ENCODE measurements around the gene SORBS2. TPM values are rescaled to one million over a fixed set of nuclear protein-coding genes. Genes with fewer than 3 reads are reported as not detected.

The SORBS2 gene
- total RNA-seq, 1 donor from 2014 or later, result 20.0 TPM

DNA sequence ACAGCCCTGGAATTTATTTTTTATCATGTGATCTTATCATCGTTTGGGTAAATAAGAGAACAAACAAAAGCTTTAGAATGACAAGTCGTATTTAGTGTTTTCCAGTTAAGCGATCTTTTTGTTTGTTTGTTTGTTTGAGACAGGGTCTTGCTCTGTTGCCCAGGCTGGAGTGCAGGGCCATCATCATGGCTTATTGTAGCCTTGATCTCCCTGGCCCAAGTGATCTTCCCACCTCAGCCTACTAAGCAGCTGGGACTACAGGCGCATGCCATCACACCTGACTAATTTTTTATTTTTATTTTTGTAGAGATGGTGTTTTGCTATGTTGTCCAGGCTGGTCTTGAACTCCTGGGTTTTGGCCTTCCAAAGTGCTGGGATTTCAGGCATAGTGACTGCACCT lies 219.6 kb downstream of the SORBS2 start:
- peaks cover 22% of the 10 kb centered on the region for H3K4me1 Mint-ChIP-seq (ENCODE audit: unreplicated experiment)
- TF ChIP-seq, protein P1, sequence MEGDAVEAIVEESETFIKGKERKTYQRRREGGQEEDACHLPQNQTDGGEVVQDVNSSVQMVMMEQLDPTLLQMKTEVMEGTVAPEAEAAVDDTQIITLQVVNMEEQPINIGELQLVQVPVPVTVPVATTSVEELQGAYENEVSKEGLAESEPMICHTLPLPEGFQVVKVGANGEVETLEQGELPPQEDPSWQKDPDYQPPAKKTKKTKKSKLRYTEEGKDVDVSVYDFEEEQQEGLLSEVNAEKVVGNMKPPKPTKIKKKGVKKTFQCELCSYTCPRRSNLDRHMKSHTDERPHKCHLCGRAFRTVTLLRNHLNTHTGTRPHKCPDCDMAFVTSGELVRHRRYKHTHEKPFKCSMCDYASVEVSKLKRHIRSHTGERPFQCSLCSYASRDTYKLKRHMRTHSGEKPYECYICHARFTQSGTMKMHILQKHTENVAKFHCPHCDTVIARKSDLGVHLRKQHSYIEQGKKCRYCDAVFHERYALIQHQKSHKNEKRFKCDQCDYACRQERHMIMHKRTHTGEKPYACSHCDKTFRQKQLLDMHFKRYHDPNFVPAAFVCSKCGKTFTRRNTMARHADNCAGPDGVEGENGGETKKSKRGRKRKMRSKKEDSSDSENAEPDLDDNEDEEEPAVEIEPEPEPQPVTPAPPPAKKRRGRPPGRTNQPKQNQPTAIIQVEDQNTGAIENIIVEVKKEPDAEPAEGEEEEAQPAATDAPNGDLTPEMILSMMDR (IDR thresholded peaks at IDR 0.05; ENCODE audit: unreplicated experiment), result no peak
- no peaks in the 10 kb centered on the region for H3K9me3 Mint-ChIP-seq (ENCODE audit: unreplicated experiment)
- no peak overlapping the region for H3K4me3 Mint-ChIP-seq (ENCODE audit: unreplicated experiment)
- no peak for DNase-seq (ENCODE audit: low spot score)
- no peaks in the 10 kb centered on the region for H3K36me3 Mint-ChIP-seq (ENCODE audit: low read depth, unreplicated experiment)
- H3K27me3 Mint-ChIP-seq (ENCODE audit: unreplicated experiment), result no peaks in the 10 kb centered on the region
- no peak overlapping the region for H3K27ac Mint-ChIP-seq (ENCODE audit: unreplicated experiment)

DNA sequence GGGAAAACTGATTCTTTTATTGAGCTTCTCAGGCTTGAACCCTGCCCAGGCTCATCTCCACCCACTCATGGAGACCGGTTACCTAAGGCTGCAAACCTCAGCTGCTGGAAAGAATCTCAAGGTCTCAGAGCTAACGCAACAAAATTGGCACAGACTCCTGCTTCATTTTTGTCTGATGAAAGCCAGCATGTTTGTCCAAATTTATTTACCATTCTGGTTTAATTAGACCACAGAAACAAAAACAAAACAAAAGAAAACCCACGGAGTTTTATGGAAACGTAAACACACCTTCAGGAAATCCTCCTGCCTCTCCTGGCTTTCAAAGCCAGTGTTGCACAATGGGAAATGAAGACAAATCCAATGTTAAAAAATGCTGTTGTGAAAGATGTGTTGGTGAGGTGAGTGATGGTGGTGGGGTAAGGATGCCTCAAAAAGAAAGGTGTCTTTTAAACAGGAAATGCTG lies 220.3 kb downstream of the SORBS2 start:
- no peaks in the 10 kb centered on the region for H3K27me3 Mint-ChIP-seq (ENCODE audit: unreplicated experiment)
- no peak for DNase-seq (ENCODE audit: low spot score)
- no peaks in the 10 kb centered on the region for H3K9me3 Mint-ChIP-seq (ENCODE audit: unreplicated experiment)
- TF ChIP-seq, protein P1 (IDR thresholded peaks at IDR 0.05; ENCODE audit: unreplicated experiment), result no peak
- H3K36me3 Mint-ChIP-seq (ENCODE audit: low read depth, unreplicated experiment), result no peaks in the 10 kb centered on the region
- peaks cover 29% of the 10 kb centered on the region for H3K4me1 Mint-ChIP-seq (ENCODE audit: unreplicated experiment)
- no peak overlapping the region for H3K4me3 Mint-ChIP-seq (ENCODE audit: unreplicated experiment)
- H3K27ac Mint-ChIP-seq (ENCODE audit: unreplicated experiment), result peak overlapping the region; percentile 68

DNA sequence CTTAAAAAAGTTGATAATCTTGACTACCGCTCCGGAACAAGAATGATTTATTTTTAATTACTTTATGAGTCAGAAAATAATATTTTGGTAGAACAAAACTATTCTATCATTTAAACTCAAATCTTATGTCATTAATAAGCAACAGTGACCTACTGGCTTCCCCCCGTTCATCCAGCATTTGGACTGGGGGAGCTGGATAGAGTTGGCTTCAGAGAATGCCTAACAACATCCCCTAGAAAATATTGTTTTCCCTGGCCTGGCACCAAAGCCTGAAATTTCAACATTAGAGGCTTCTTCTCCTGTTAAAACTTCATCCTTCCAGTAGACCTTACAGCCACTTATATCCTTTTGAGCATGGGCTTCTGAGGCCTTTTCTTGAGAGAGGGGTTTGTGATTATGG lies 221.0 kb downstream of the SORBS2 start:
- Mint-ChIP-seq H3K4me3 (ENCODE audit: unreplicated experiment) (no peak overlapping the region), H3K36me3 (ENCODE audit: low read depth, unreplicated experiment) (no peaks in the 10 kb centered on the region), H3K9me3 (ENCODE audit: unreplicated experiment) (no peaks in the 10 kb centered on the region), H3K27me3 (ENCODE audit: unreplicated experiment) (no peaks in the 10 kb centered on the region), H3K4me1 (ENCODE audit: unreplicated experiment) (peaks cover 30% of the 10 kb centered on the region), H3K27ac (ENCODE audit: unreplicated experiment) (no peak overlapping the region)
- TF ChIP-seq, protein P1 (IDR thresholded peaks at IDR 0.05; ENCODE audit: unreplicated experiment), result no peak
- no peak for DNase-seq (ENCODE audit: low spot score)

DNA sequence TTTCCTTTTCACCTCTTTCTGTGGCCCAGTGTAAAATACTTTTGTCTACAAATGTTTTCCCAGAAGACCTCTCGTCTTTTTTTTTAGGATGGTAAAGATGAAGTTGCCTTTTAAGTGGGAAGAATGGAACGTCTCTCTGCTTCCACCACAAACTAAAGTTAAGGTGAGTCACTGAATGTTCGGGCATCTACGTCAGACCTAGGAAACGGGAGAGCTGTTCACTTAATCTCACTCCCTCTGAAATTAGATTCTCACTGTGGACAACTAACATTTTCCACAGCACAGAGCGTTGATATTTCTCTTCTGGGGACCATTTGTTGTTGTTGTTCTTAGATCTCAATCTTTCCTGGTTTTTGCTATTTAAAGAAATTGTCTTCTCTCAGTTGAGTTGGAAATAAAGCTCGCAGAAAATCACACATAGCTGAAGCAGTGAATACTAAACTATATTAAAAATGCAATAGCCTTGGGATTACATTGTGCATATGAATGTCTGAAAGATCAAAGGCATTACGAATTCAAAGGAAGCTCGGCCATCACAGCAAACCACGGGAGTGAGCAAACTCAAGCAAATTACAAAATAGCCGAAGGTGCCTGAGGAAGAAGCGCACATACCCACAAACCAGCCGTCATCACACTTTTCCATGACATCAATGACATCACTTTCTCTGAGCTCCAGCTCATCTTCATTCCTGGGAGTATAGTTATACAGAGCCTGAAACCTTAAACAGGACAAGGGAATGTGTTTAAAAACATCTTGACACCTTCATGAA lies 222.7 kb downstream of the SORBS2 start:
- no peaks in the 10 kb centered on the region for H3K9me3 Mint-ChIP-seq (ENCODE audit: unreplicated experiment)
- H3K27me3 Mint-ChIP-seq (ENCODE audit: unreplicated experiment), result no peaks in the 10 kb centered on the region
- DNase-seq (ENCODE audit: low spot score), result no peak
- TF ChIP-seq, protein P1 (IDR thresholded peaks at IDR 0.05; ENCODE audit: unreplicated experiment), result no peak
- H3K4me3 Mint-ChIP-seq (ENCODE audit: unreplicated experiment), result no peak overlapping the region
- no peak overlapping the region for H3K27ac Mint-ChIP-seq (ENCODE audit: unreplicated experiment)
- no peaks in the 10 kb centered on the region for H3K36me3 Mint-ChIP-seq (ENCODE audit: low read depth, unreplicated experiment)
- peaks cover 30% of the 10 kb centered on the region for H3K4me1 Mint-ChIP-seq (ENCODE audit: unreplicated experiment)

DNA sequence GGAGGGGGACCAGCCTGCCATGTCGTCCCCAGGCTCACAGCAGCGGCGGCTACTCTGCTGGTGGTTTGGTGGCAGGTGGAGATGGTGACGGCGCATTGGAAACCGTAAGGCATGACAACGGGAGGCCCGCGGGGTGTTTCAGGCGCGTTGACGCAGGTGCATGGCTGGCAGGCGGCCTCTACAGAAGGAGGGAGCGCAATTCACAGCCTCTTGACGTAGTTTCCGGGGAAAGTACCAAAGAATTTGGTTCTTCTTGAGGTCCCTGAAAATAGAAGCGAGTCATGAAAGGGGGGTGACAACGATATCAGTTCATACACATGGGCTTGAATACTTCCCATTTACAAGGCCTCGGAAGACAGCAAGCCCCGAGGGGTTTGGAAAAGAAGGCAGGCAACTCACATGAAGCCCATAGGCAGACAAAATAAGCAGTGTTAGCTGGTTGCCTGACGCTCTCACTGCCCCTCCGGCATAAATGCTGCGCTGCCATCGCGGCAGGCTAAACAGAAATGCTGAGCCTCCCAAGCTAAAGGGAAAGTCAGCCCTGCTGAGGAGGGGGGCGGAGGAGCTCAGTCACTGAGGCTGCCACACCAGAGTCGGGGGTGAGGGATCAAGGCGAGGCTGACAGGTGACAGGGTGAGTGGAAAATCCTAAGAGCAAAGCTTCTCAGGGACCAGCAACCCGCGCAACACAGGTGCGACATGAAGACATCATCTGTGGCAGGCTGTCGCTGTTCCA lies 224.4 kb downstream of the SORBS2 start:
- DNase-seq (ENCODE audit: low spot score), result no peak
- Mint-ChIP-seq H3K27ac (ENCODE audit: unreplicated experiment) (no peak overlapping the region), H3K4me1 (ENCODE audit: unreplicated experiment) (peaks cover 22% of the 10 kb centered on the region), H3K4me3 (ENCODE audit: unreplicated experiment) (peak overlapping the region; percentile 48), H3K27me3 (ENCODE audit: unreplicated experiment) (no peaks in the 10 kb centered on the region), H3K36me3 (ENCODE audit: low read depth, unreplicated experiment) (no peaks in the 10 kb centered on the region), H3K9me3 (ENCODE audit: unreplicated experiment) (no peaks in the 10 kb centered on the region)
- TF ChIP-seq, protein P1 (IDR thresholded peaks at IDR 0.05; ENCODE audit: unreplicated experiment), result no peak

Data from endothelial cell (in vitro differentiated cells).